Fibroblast of skin of right quadriceps (primary cell): Measurements from ENCODE around the gene MFRP.
"Not testable (repeated sequence)": the region's sequence is repeated elsewhere in the genome, so short reads cannot be mapped to it uniquely, and the experiment has no call there.

Source experiments
- DNase-seq: peaks from one replicate; pipeline ENCODE4 v3.0.0-alpha.2; 2013

The MFRP gene

DNA sequence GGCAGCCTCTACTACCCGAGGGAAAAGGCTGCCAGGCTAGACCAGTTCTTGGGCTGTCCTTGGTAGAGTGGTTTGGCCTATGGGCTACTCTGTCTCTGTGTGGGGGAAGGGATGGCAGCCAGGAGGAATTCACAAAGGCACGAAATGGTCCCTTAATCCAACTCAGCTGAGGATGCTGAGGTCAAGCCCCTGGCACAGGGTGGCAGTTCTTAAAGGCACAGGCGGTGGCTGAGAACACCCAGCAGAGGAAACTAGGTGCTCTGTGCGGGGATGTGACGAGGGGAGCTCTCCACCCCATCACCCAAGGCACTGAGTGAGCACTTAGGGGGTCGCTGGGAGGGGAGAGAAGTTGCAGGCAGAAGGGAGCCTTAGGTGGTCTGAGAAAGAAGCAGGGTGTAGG, at the start of gene MFRP:
MFRP (minus strand) TSS at position 101 of the 400 bp plus-strand sequence. CDS start 192 bp downstream, outside the sequence.
- DNase-seq: no peak

DNA sequence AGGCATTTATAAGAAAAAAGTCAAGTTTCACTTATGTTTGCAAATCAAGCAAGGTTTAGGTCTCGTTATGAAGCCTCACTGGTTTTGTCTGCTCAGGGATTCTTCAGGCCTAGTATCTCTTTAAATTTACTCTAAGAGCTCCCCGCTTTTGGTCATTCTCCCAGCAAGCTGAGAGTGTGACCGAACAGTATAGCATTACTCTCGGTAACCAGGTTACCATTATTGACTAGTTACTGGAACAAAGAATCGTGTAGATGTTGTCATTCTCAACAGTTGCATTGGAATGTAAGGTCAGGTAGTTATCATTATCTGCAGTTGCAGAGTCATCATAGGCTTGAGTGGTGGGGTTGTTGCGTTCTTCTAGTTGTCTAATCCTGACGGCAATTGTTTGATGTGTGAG, 44.8 kb upstream of the MFRP start:
- no peak for DNase-seq

DNA sequence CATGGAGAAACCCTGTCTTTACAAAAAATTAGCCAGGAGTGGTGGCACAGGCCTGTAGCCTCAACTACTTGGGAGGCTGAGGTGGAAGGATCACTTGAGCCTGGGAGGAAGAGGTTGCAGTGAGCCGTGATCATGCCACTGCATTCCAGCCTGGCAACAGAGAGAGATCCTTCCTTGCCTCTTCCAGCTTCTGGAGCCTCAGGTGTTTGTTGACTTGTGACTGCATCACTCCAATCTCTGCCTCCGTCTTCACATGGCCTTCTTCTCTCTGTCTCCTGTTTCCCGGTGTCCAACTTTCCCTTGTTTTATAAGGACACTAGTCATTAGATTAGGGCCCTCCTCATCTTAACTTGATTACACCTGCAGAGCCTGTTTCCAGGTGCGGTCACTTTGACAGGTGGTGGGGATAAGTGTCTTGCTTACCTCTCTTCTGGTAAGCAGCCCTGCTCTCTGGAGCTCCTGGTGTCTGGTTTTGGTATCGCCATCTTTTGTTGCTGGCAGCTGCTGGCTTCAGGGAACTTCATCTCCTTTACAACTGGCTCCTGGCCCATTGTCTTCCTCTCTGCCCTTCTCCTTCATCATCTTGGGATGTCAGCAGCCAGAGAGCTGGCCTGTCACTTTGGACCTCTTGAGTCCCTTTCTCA, 43.2 kb upstream of the MFRP start:
- DNase-seq: no peak

DNA sequence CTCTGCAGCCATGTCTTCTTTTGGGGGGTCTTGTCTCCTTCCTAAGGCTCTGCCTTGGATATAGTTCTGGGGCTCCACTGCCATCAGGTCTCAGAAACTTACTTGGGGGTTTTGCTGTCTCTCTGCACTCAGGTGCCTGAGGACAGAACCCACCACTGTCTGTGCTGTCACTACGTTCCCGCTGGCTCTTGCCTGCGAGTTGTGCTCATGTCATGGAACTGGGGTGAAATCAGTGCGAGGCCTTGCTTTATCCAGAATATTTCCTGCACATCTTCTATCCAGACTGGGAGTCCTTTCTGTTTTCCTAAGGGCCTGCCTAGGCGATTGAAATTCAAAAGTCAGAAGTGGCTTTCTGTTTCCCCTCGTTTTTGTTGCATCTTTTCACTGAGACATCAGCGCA, 41.6 kb upstream of the MFRP start:
- no peak for DNase-seq

DNA sequence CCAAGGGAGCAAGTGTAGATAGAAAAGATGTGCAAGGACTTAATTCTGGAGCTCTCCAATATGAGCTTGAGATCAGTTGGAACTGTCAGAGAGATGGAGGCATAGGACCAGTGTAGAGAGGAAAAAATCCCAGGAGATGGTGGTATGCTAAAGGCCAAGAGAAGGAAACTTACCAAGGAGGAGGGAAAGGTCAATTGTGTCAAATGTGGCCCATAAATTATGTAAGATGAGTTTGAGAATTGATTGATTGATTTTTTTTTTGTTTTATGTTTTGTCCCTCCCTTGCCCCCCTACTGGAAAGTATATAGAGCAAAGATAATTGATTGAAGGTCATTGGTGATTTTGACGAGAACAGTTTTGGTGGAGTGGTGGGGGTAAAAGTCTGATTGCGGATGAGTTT, 37.8 kb upstream of the MFRP start:
- no peak for DNase-seq

DNA sequence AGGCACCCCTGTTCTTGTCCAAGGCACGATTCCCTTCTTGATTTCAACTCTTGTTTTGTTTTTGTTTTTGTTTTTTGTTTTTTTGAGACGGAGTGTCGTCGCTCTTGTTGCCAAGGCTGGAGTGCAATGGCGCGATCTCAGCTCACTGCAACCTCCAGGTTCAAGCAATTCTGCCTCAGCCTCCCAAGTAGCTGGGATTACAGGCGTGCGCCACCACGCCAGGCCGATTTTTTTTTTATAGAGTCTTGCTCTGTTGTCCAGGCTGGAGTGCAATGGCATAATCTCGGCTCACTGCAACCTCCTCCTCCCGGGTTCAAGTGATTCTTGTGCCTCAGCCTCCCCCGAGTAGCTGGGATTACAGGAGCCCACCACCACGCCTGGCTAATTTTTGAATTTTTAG, 36.0 kb upstream of the MFRP start:
- DNase-seq: not testable (repeated sequence)

DNA sequence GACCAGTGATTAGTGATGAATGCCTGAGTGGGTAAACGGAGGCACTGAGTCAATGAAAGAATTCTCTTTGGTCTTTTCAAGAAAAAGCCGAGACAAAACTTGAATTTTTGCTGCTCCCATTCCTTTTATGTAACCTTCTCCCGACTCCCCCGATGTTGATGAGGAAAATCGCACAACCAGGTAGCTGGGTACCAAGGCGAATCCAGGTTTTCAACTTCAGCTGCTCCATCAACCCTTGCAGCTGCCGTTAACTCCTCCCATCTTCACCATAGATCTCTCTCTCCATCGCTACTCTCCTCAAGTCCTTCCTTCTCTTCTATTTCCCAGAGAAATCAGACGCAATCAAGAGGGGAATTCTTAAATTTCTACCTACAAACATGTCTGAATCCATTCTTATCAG, 35.6 kb upstream of the MFRP start:
- DNase-seq: no peak

DNA sequence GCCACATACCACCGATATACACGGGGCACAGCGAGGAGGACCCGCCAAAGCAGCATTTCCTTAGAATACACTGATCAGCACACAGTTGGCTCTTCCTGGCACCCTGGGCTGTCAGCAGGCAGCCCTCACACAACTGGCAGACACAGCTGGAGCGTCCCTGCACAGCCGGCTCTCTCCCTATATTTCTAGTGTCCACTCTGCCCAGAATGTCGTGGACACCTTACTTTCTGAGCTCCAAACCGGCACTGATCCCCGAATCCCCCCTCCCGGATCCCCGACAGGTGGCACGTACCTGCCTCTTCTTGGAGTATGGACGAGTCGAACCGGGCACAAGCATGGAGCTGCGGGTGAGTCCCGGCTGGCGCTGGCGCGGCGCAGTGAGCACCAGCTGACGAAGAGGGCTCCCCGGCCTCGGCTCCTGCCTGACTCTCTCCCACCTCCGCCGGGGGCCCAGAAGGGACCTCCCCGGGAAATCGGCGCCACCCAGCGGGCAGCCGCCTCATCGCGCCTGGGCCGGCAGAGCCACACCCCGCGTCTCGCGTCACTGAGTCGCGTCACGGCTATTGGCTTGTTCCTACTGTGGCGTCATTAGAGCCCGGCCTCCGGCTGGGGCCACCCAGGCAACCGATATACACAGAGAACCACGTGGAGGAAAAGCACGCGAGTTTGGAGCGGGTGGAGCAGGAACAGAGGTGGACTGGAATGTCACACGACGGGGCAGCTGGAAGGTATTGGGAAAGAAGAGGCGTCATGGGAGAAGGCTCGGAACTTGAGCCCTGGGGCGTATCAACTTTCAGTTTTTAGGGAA, 34.9 kb upstream of the MFRP start, which contains the start of gene USP2:
USP2 (minus strand) TSS at position 510 of the 808 bp plus-strand sequence. CDS start 8,210 bp downstream, outside the sequence.
- peak; percentile 94 for DNase-seq

DNA sequence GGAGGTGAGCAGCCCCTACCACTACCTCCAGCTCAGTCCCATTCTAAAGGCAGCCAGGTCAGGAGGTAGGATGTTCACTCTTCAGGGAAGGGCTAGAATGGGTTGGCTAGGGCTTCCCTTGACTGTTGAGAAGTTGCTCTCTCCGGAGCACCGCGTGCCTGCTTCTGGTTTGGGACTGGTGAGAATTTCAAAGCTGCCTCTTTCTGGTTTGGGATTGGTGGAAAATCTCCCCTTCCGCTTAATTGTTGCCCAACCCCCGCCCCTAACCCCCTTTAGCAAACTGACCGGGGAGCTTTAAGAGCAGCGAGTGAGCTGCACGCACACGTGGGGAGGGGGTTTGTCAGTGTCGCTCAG, 34.3 kb upstream of the MFRP start:
- no peak for DNase-seq

DNA sequence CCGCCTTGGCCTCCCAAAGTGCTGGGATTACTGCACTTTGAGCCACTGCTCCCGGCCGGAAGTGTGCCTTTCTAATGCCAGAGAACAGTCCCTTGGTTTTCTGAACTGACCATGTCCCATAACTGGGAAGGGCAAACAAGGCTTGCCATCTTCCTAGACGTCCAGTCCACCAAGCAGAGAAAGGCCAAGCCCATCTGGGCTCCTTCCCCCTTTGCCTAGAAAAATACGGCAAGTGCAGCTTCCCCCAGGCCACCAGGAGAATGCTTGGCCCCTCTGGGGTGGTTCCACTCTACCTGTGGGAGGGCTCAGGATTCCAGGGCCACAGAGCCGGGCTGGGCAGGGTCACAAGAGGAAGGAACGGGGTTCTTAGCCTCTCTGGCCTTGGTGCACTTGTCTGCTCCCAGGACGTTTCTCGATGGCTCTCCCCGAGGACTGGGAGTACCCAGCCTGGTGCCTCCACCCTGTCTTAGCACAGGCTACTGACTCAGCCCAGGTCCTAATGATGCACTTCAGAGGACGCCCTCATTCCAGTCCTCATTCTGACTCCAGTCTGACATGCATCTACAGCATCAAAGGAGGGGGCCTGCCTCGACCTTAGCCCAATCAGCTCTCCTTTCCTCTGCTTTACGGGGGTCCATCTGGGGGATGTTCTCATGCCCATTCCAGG, 33.8 kb upstream of the MFRP start:
- DNase-seq: no peak

DNA sequence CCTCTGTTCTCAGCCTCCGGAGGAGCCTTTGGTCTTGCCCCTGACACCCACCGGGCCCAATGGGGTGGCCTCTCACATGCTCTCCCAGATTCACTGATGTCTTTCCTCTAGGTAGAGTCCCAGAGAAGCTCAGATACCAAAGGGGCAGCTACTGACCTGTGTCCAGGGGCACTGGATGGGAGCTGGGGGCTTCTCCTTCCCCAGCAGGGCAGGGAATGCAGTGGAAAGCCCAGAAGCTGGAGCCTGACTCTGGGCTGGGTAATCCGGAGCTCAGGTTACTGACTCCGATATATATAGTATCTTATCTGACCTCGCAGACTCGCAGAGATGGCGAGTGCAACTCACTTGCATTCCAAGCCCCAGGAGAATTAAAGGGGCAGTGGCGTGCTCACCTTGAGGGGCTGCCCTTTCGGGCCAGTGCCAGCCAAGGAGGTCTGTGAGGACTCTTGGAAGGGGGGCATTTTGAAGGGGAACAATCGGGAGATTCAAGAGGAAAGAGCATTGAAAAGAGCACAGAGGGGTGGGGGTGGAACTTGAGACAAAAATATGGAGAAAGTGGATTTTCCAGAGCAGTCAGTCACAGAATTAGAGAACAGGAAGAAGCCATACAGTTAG, 32.5 kb upstream of the MFRP start:
- DNase-seq: no peak

DNA sequence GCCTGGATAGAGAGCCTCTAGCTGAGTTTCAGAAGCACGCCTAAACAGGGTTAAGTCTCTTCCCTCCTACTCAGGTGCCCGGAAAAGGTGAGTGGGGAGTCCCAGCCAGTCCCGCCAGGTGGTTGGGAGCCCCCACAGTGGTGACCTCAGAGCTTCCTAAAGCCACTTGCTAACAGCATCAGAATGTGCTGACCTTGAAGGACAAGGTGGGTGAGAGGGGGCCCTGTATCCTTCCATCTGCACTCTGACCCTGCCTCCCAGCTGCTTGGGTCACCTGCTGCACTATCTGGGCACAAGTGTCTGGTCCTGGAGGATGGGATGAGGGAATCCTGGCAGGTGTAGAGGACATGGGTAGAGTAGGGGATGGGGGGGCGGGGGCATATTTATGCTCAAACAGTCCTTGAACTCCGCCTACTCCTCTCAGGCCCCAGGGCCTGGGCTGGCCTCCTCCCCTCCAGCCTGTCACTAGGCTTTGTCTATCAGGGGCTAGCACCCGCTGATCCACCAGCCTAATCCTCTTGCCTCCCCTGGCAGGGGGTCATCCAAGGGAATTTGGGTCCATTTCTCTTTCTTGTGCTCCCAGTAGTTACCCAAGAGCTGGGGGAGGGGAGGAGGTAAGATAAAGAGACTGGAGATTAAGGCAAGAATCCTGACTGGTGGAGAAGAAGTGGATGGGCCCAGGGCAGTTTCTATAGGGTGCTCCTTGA, 31.6 kb upstream of the MFRP start:
- no peak for DNase-seq

DNA sequence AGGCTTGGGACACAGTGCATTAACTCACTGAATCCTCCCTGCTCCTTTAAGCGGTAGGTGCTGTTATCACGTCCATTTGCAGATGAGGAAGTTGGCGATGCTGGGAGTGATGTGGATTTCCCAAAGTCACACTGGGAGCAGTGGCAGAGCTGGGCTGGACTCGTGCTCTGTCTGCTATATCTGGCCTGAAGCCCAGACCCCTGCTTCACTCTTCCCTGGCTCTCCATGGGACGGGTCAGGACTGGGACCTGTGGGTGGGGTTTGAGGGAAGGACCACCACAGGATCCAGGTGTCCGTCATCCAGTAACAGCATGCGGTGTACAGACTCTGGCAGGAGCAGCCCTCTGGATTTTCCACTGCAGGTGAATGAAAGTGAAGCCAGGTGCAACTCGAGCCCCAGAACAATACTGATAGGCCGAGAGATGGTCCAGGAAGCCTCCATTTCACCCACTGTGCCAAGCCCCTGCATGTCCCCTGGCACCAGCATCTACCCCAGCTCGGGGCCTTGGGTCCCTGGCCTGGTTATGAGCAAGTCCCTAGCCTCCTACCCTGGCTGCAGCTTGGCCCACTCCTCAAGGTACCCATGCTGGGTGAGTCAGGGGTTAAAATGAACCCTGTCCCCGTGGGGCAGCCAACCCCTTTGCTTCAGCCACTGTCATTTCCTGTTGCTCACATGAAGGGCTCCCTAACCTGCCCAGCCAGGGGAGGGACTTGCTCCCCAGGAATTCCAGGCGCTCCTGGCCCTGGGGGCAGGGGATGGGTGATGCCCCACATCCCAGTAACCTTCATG, 30.8 kb upstream of the MFRP start:
- no peak for DNase-seq

DNA sequence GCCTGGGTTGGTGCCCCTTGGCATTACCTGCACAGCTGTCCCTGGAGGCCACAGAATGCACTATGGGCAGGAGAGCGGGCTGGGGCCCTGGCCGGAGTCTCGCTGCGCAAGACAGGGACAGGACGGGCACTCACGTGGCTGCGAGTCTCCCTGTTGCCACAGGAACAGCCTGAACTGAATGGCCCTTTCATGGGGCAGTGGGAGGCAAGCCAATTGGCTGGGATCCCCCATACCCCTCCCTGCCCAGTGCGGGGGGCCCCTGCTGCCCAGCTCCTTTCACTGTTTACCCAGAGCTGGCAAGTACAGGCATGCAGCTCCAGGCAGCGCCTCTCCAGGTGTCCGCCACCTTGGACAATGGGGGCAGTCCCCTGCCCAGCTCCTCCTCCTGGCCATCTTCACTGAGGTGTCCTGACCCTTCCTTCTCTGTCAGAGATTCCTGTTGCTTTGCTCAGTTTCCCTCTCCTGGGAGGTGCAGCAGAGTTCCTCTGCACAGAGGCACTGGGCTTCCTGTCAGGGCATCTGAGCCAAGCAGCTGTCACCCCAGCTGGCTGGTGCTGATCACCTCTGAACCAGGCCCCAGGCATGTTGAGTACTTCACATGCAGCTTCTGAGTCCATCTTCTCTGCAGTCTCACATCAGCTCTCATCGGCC, 29.8 kb upstream of the MFRP start:
- DNase-seq: no peak

DNA sequence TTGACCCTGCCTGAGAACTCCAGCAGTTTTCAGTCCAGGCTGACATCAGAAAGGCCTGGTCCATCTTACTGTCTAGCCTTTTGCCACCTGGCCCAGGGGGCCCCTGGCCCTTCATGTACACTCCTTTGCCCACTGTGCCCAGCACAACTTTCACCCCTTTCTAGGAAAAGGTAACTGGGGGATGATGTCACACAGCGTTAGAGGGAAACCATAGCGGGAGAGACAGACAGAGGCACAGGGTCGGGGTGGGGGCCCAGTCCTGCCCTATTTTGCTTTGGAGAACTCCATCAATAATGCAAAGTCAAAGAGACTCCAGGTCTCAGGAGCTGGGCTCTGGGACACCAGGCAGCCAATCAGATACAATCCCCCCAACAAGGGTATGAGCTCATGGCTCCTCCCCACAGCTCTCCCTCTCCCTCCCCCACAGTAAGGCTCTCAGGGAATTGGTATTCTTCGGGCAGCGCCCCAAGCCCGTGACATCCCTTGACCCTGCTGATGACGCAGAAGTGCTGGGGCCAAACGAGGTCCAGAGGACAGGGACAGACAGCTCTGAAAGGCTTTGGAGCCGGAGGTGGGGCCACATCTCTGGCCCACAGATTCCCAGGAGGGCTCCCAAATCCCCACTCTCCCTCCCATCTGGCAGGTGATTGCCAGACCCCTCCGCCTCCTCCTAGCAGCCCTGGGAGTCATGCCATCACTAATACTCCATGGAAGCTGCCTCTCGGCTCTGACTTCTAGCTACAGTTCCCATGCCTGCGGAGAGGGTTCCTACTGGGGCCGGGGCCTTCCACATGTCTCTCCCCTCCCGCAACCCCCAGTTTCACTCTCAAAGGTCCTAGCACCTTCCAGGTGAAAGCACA, 29.1 kb upstream of the MFRP start:
- DNase-seq: peak; percentile 39

DNA sequence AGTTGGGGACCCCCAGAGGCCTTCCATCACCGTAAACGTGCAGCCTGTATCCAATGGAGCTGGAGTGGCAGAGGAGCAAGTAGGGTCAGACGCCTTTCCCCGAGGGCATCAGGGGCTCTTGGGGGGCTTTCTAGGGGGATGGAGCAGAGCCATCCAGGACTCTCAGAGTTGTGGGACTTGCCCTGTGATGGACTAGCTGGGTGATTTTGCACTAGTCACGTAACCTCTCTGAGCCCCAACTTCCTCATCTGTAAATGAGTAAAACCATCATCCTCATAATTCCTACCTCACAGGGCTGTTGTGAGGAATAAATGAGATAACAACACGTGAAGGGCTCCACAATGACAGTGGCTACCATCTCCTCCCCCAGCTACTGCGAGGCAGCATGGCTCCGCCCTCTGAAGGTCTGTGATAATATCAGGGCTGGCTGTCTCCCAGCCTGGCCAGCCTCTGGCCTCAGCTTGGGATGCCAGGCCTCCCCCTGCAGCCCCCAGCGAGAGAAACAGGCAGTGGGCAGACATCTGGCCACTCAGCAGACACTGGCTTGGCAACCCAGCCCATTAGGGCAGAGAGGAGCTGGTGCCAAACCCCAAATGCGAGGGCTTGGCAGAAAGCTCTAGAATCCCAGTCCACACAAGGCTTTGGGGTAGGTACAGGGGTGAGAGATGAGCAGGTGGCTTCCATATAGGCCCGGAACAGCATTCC, 28.3 kb upstream of the MFRP start:
- DNase-seq: no peak

DNA sequence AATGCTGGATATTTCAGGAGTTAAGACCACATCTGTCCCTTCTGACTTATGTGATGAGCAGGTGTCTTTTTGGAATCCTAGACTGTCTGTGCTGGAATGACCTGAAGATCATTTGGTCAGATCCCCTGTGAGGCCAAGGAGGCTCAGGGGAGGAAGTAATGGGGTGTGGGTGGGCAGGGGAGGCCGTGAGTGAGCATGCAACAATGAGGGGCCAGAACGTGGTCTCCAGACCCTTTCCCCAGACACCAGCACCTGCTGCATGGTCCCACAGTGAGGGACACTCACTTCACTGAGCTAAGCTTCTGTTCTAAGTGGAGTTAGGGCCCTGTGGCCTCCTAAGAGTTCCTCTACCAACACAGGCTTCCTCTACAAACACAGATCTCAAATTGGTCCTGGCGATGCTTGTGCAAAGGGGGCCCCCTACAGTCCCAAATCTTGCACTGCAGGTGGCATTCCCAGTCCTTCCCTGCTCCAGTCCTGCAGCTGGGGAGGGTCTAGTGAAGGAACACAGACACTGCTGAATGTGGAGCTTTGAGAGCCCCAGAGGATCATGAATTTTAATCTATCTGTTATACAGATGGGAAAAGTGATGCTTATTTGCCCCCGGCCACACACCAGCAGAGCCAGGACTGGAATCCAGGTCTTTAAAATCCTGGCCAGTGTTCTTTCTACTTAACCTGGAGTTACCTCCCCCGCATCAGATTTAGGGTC, 27.6 kb upstream of the MFRP start:
- DNase-seq: peak; percentile 69

DNA sequence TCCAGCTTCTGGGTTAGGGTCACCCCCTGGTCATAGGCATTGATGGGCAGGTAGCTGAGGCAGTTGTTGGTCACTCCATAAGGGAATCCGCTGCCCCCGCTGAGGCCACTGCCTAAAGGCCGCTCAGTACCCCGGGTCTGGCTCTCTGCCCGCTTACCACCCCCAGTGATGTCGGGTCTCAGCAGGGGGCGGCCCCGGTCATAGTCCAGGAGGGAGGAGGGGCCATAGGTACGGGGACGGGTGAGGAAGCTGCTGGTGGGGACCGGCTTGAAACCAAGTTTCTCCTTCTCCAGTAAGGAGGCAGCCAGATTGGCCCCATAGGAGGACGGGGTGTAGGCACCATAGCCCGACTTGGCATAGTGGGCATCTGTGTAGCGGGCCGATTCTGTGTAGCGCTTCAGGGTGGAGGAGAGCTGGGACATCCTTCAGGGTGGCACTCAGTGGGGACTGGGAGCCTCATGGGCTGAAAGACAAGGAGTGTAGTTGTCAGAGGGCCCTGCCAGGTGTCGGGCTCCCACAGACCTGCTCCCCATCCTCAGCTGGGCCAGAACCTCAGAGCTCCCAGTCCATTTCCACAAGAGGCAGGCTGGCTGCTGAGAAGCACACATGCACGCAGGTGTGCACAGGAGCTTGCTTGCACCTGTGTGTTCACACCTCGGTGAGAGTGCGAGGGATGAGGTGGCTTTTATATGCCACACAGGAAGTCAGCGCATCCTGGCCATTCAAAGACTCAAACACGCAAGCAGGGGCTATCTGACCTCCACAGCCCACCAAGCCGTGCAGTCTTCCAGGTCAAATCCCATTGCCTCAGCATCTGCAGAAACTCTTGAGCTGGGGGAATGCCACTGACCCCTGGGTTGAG, 26.8 kb upstream of the MFRP start:
- DNase-seq: no peak
